Ascending aorta (tissue), 2 donors: ENCODE results near the gene SHOX. TPM values are rescaled to one million over a fixed set of nuclear protein-coding genes. Genes with fewer than 3 reads are reported as not detected.
A peak's percentile ranks its signal among the peaks of the same experiment; 100 is the strongest.

Source experiments
- DNase-seq, 2 donors: peaks; one replicate each; pipeline ENCODE4 v3.0.0-alpha.2; 2019; ENCODE audit warnings: low spot score in 2 of 2
- H3K27ac ChIP-seq, 2 donors: fragments of 200-600 bp; sonication (generic); one replicate each; pipeline ENCODE4 v1.5.1; 2016 to 2017; ENCODE audit warnings: mild to moderate bottlenecking in 1 of 2
- H3K27me3 ChIP-seq: fragments of 200-600 bp; sonication (generic); one replicate; pipeline ENCODE4 v1.5.1; 2017
- H3K36me3 ChIP-seq, 2 donors: fragments of 200-600 bp; sonication (generic); one replicate each; pipeline ENCODE4 v1.5.1; 2016
- H3K4me1 ChIP-seq, 2 donors: fragments of 200-600 bp; sonication (generic); one replicate each; pipeline ENCODE4 v1.5.1; 2016 to 2017; ENCODE audit warnings: mild to moderate bottlenecking in 1 of 2
- H3K4me3 ChIP-seq, 2 donors: fragments of 200-600 bp; sonication (generic); one replicate each; pipeline ENCODE4 v1.5.1; 2016 to 2017; ENCODE audit warnings: mild to moderate bottlenecking in 1 of 2
- H3K9me3 ChIP-seq, 2 donors: fragments of 200-600 bp; sonication (generic); one replicate each; pipeline ENCODE4 v1.5.1; 2016
- CTCF ChIP-seq, 3 experiments: fragments of 200-600 bp in 2 of 3; fragments of 450-650 bp in 1 of 3; sonication (generic) in 2 of 3; IDR thresholded peaks; one replicate each; pipeline ENCODE4 v1.5.1; 2016 to 2019; ENCODE audit warnings: antibody characterized with exemption in 3 of 3, mild to moderate bottlenecking in 1 of 3, moderate library complexity in 1 of 3
- intact Hi-C: fragments of 100-400 bp; cut with DNase I; formaldehyde crosslinking; loops from one replicate; pipeline ENCODE4 v1.15.1; 2023
- total RNA-seq: library from RNA; depleted of rRNA; stranded (reverse); fragments of >200 nt; gene quantifications from one replicate; pipeline ENCODE4 v1.1.0, GENCODE V29; 2016

Gene SHOX
- total RNA-seq = not detected

- no peaks in the 10 kb centered on the region for H3K9me3 ChIP-seq
- intact Hi-C loops = no loop called here
- DNase-seq = peak in 1 of 2 donors; percentile 31
- H3K36me3 ChIP-seq = no peaks in the 10 kb centered on the region
- no peaks in the 10 kb centered on the region for H3K4me1 ChIP-seq
- no peak within 1 kb of the TSS for H3K27ac ChIP-seq
- no peak within 1 kb of the TSS for H3K4me3 ChIP-seq
- H3K27me3 ChIP-seq = peaks cover 6% of the 10 kb centered on the region
- TF ChIP-seq CTCF (IDR thresholded peaks at IDR 0.05) = no peak
These were observed at the start of gene SHOX for GRCh38 chrX:630612-631496. Gene SHOX (plus strand): TSS chrX:630791. CDS start chrX:630898, 107 bp downstream.

GRCh38 chrX:581066-581465 lies 49.5 kb upstream of the SHOX start:
- no peaks in the 10 kb centered on the region for H3K36me3 ChIP-seq
- no peaks in the 10 kb centered on the region for H3K4me1 ChIP-seq
- TF ChIP-seq CTCF (IDR thresholded peaks at IDR 0.05) = no peak
- H3K27me3 ChIP-seq = no peaks in the 10 kb centered on the region
- H3K9me3 ChIP-seq = peaks cover 4 to 6% of the 10 kb centered on the region in 2 donors
- no peak overlapping the region for H3K27ac ChIP-seq
- no peak overlapping the region for H3K4me3 ChIP-seq
- DNase-seq = no peak
- intact Hi-C loops = no loop called here

- TF ChIP-seq CTCF (IDR thresholded peaks at IDR 0.05) = no peak
- no peak overlapping the region for H3K27ac ChIP-seq
- no peak for DNase-seq
- H3K4me3 ChIP-seq = no peak overlapping the region
- no peaks in the 10 kb centered on the region for H3K4me1 ChIP-seq
- intact Hi-C loops = no loop called here
- peaks cover 0 to 4% of the 10 kb centered on the region in 2 donors for H3K9me3 ChIP-seq
- no peaks in the 10 kb centered on the region for H3K36me3 ChIP-seq
- H3K27me3 ChIP-seq = no peaks in the 10 kb centered on the region
These were observed 48.8 kb upstream of the SHOX start for GRCh38 chrX:581720-582298.

- Histone ChIP-seq H3K27me3 (no peaks in the 10 kb centered on the region), H3K4me1 (no peaks in the 10 kb centered on the region), H3K27ac (no peak overlapping the region), H3K4me3 (no peak overlapping the region), H3K36me3 (no peaks in the 10 kb centered on the region), H3K9me3 (no peaks in the 10 kb centered on the region)
- TF ChIP-seq CTCF (IDR thresholded peaks at IDR 0.05) = no peak
- no peak for DNase-seq
- intact Hi-C loops = no loop called here
These were observed 46.0 kb upstream of the SHOX start for GRCh38 chrX:584572-584971.

GRCh38 chrX:585115-585808 lies 45.3 kb upstream of the SHOX start:
- intact Hi-C loops = no loop called here
- Histone ChIP-seq H3K27me3 (no peaks in the 10 kb centered on the region), H3K36me3 (no peaks in the 10 kb centered on the region), H3K4me3 (no peak overlapping the region), H3K9me3 (no peaks in the 10 kb centered on the region), H3K4me1 (no peaks in the 10 kb centered on the region), H3K27ac (no peak overlapping the region)
- peak in 1 of 2 donors; percentile 35 for DNase-seq
- TF ChIP-seq CTCF (IDR thresholded peaks at IDR 0.05) = no peak
